Neural cell (in vitro differentiated cells): ENCODE measurements around the gene IL22.

Experiments used
- CTCF ChIP-seq: fragments of 450-650 bp; IDR thresholded peaks from 2 replicates; pipeline ENCODE4 v1.5.1; 2014; ENCODE audit warnings: antibody characterized with exemption, mild to moderate bottlenecking, moderate library complexity; ENCODE audit not compliant: poor library complexity, severe bottlenecking
- EZH2 ChIP-seq: fragments of 200-600, 300-800 bp; shearing (Covaris generic), sonication (generic); IDR thresholded peaks from 2 replicates; pipeline ENCODE4 v1.6.1; 2014; ENCODE audit warnings: antibody characterized with exemption, low read length, borderline replicate concordance, mild to moderate bottlenecking; ENCODE audit not compliant: insufficient read depth, poor library complexity, severe bottlenecking
- POLR2AphosphoS5 ChIP-seq: IDR thresholded peaks from 2 replicates; pipeline ENCODE4 v1.6.1; 2012
- RAD21 ChIP-seq: fragments of 450-650 bp; conservative IDR thresholded peaks from 2 replicates; pipeline ENCODE4 v1.6.1; 2014; ENCODE audit warnings: antibody characterized with exemption, mild to moderate bottlenecking, moderate library complexity
- REST ChIP-seq: IDR thresholded peaks from 2 replicates; pipeline ENCODE4 v1.6.1; 2012; ENCODE audit warnings: borderline replicate concordance

GRCh38 chr12:68246350-68246749, 7.1 kb downstream of the IL22 start:
- TF ChIP-seq EZH2 (no peak), CTCF (no peak), POLR2AphosphoS5 (no peak), REST (no peak), RAD21 (no peak)
